HG02623 (cell line): Measurements from ENCODE around the gene M1AP.

ENCODE experiments used
- ATAC-seq: cut with Tn5 transposase; IDR thresholded peaks from one replicate; pipeline ENCODE4 v1.9.1; 2021; ENCODE audit warnings: moderate library complexity; ENCODE audit not compliant: unreplicated experiment

M1AP gene

GRCh38 chr2:74528600-74529356 is 119.4 kb downstream of the M1AP start:
- peak; percentile 4 for ATAC-seq

DNA sequence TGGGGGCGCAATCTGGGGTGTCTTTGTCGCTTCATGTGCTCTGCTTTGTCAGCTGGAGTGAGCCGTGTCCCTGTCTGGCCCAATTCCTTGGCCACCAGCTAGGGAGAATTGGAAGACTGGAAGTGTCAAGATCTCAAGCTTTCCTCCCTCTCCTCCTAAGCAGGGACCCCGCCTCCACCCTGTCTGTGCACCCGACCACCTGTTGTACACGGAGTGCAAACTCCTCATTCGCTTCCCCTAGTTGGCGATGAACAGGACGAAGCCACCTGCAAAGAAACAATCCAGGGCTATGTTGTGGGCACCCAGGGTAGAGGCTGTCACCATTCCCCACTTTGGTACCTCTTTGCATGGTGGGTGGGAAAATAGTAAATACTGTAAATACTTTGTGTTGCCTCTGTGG is 120.4 kb downstream of the M1AP start:
- no peak for ATAC-seq

DNA sequence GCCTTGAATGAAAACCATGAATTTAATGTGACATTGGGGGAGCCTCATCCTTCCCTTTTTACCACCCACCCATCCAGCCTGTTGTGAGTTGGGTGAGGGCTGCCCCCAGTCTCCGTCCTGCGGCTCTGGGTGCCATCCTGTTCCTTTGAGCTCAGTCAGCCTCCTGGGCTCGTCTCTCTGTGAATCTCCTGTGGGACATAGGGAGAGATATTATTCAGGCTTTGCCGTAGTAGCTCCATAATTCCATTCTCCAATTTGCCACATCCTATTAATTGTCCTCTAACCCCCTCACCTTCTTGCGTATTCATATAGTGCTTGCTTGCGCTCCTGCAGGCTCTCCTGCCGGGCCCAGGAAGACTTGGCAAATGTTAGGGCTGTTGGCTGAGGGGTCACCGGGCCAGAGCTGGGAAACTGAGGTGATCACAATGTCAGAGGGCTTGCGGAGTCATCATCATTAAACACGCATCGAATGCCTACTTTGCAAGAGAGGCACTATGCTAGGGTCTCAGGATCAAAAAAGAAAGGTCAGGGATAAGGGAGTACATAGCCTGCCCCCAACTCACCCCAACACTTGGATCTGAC is 121.4 kb downstream of the M1AP start:
- no peak for ATAC-seq

GRCh38 chr2:74525717-74526648 is 122.1 kb downstream of the M1AP start, which contains the start of gene DQX1:
TSS of gene DQX1 (minus strand) at chr2:74526231. CDS start at chr2:74525729, 502 bp downstream.
- no peak for ATAC-seq

- ATAC-seq: no peak
Measured at GRCh38 chr2:74524955-74525716, 123.0 kb downstream of the M1AP start.

- no peak for ATAC-seq
Measured at GRCh38 chr2:74524005-74524404, 124.1 kb downstream of the M1AP start.

- ATAC-seq: no peak
Measured at GRCh38 chr2:74522516-74522915, 125.6 kb downstream of the M1AP start.

DNA sequence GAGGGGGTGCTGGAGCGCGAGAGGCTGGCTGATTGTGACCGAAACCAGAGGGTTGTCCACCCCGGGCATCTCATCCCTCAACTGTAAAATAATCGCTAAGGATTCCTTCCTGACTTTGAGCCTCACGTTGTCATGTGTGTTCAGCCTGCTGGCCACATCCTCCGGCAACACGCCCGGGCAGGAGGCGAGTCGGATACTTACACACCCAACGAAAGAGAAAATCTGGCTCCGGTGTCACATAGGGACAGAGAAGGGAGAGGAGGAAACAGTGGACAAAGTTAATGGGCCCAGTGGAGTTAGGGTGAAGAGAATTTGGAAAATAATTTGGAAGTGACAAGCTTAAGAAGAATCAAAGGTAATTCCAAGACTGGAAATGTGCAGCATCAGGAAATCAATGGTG is 131.5 kb downstream of the M1AP start:
- no peak for ATAC-seq

DNA sequence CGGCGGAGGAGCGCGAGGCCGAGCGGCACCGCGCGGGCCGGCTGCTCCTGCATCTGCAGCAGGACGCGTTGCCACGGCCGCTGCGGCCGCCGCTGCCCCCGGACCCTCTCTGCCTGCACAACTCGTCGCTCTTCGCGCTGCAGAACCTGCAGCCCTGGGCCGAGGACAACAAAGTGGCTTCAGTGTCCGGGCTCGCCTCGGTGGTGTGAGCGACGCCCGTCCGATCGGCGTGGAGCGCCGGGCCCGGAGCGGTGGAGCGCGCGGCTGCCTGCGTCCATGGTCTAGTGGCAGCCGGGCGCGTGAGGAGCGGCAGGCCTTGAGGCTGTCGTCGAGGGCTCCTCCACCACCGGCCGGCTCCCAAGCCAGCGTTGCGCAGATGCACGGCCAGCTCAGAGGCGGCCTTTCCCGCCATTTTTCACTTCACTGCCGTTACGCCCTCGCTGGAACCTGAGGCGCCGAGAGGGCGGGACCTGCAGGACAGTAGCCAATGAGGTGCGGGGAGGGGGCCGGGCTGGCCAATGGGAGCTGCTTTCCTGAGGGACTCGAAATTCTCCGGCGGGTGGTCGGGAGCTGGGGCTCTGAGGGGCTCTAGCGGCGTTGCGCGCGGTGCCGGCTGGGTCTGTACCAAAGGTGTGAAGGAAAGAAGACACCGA is 132.0 kb downstream of the M1AP start:
- no peak for ATAC-seq

GRCh38 chr2:74515271-74515980 is 132.7 kb downstream of the M1AP start:
- no peak for ATAC-seq

- no peak for ATAC-seq
Measured at GRCh38 chr2:74514368-74515270, 133.5 kb downstream of the M1AP start, which contains the start of gene TLX2. TSS of gene TLX2 (plus strand) at chr2:74514450. CDS start at chr2:74514807, 357 bp downstream.

DNA sequence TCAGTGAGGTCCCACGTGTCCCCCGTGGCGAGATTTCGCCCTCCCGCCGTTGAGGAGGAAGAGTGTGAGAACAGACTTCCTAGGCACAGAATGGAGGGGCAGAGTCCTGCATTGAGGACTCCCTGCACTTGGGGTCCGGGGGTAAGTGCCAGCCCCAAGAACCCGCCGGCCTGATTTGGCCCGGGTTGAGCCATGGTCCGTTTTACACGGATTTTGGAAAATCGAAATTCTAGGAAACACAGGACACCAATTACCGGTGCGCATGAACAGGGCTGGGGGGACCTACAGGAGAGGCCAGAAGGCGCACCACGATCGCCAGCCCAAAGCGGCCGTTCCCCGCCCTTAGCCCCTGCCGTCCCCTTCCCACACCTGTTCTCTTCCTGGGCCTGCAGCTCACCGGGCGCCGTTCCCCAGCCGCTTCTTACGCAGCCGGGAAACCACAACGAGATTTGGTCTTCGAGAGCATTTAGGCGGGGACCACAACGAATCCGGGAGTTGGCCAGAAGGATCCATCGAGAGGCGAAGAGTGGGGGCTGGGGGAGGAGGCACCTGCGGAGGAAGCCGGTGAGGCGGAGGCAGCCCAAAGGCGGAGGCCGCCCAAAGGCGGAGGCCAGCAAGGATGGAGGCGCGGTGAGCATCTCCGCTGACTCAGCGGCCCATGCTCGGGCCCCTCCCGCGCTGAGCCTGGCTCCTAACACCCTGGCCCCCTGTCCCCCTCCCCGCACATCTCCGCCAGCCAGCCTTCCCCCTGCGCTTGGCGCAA is 134.3 kb downstream of the M1AP start:
- ATAC-seq: no peak

DNA sequence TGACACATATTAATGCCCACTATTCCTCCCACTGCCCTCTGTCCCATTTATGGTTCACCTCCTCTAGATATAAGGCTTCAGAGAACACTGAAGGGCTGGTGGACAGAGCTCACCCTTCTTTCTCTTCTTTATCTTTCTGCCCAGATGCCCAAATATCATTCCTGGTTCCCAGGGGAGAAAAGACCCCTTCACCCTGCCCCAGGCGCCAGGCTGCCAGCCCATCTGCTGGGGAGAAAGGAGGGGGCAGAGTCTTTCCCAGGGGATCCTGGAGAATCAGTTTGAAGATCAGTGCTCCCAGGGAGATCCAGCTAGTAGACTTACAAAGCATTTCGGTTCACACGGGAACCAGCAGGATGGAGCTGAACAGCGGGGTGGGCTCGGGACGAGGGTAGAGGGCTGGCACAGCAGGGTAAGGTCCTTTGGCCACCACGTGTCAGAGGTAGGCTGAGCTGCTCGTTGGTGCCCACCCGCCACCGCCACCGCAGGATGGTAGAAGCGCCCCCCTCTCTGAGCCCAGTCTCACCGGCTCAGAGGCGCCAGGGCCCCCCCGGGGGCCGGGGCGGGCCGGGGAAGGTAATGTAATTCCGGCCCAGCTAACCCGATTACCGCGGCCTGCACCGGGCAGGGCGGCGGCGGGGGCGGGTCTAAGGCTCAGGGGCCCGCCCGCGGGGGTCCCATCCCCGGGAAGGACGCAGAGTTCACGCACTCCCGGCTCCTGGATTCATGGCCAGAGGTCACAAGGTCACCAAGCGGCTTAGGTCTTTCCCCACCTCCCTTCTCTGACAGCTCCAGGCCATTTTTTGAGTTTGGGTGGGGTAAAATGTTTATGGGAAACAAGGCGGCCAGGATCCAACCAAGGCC is 135.2 kb downstream of the M1AP start:
- ATAC-seq: no peak

DNA sequence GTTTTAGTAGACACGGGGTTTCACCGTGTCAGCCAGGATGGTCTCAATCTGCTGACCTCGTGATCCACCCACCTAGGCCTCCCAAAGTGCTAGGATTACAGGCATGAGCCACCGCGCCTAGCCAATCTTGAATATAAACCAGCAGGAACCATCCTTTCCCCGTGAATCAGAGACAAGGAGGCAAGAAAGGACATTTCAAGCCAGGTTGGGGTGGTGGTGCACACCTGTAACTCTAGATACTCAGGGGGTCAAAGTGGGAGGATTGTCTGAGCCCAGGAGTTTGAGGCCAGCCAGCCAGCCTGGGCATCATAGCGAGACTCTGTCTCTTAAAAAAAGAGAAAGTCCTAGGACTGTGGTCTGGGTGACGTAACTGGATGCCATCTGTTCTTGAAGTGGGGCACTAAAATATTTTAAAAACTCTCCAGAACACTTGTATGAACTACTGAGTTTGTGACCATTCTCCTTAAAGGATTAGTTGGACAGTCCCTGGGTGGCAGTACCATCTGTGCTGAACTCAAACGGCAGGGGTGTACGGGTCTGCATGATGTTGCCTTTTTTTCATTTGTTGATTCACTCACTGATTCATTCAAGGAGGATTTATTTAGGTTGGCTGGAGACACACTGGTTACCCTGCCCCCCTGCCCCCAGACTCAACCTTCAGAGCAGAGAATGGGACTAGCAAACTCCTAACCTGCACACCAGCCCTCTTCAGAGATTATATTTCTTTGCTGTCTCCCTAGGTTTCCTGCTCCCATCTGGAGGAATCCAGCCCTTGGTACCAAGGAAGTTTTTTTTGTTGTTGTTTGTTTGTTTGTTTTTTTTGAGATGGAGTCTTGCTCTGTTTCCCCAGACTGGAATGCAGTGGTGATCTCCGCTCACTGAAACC is 136.8 kb downstream of the M1AP start:
- no peak for ATAC-seq

- ATAC-seq: no peak
Measured at GRCh38 chr2:74510272-74510671, 137.9 kb downstream of the M1AP start.
